NOMO-1 (cell line): Measurements from ENCODE around the gene ANKRD30B.
"Not testable (repeated sequence)": the region's sequence is repeated elsewhere in the genome, so short reads cannot be mapped to it uniquely, and the experiment has no call there.

Experiments used
- DNase-seq, 2 experiments: peaks; one replicate each; lab custom pipeline; 2025; ENCODE audit not compliant: unreplicated experiment in 2 of 2; lab: John Stamatoyannopoulos, UW

The ANKRD30B gene

GRCh38 chr18:14747513-14748474 lies at the start of gene ANKRD30B:
Gene ANKRD30B (plus strand): TSS chr18:14748172. CDS start chr18:14748420, 248 bp downstream.
- DNase-seq, result no peak

- DNase-seq, result not testable (repeated sequence)
Observed at GRCh38 chr18:14701286-14702040, 46.5 kb upstream of the ANKRD30B start.

- not testable (repeated sequence) for DNase-seq
Observed at GRCh38 chr18:14709761-14710160, 38.2 kb upstream of the ANKRD30B start.

GRCh38 chr18:14721569-14721968 lies 26.4 kb upstream of the ANKRD30B start:
- DNase-seq, result not testable (repeated sequence)

- DNase-seq, result not testable (repeated sequence)
Observed at GRCh38 chr18:14739056-14739455, 8.9 kb upstream of the ANKRD30B start.

- no peak for DNase-seq
Observed at GRCh38 chr18:14746897-14747296, 1.1 kb upstream of the ANKRD30B start.

- DNase-seq, result no peak
Observed at GRCh38 chr18:14748496-14748895, 524 bp downstream of the ANKRD30B start.

GRCh38 chr18:14763566-14763965 lies 15.6 kb downstream of the ANKRD30B start:
- DNase-seq, result not testable (repeated sequence)

- DNase-seq, result no peak
Observed at GRCh38 chr18:14767474-14767873, 19.5 kb downstream of the ANKRD30B start.

GRCh38 chr18:14768241-14768640 lies 20.3 kb downstream of the ANKRD30B start:
- DNase-seq, result no peak

GRCh38 chr18:14769381-14769780 lies 21.4 kb downstream of the ANKRD30B start:
- DNase-seq, result no peak

- no peak for DNase-seq
Observed at GRCh38 chr18:14776801-14777200, 28.8 kb downstream of the ANKRD30B start.

- no peak for DNase-seq
Observed at GRCh38 chr18:14781671-14782070, 33.7 kb downstream of the ANKRD30B start.

- DNase-seq, result no peak
Observed at GRCh38 chr18:14784133-14784532, 36.2 kb downstream of the ANKRD30B start.

- DNase-seq, result not testable (repeated sequence)
Observed at GRCh38 chr18:14796876-14797275, 48.9 kb downstream of the ANKRD30B start.

- not testable (repeated sequence) for DNase-seq
Observed at GRCh38 chr18:14797969-14798764, 50.2 kb downstream of the ANKRD30B start.

- not testable (repeated sequence) for DNase-seq
Observed at GRCh38 chr18:14811081-14811480, 63.1 kb downstream of the ANKRD30B start.

GRCh38 chr18:14826972-14827632 lies 79.1 kb downstream of the ANKRD30B start:
- not testable (repeated sequence) for DNase-seq

- not testable (repeated sequence) for DNase-seq
Observed at GRCh38 chr18:14841607-14842006, 93.6 kb downstream of the ANKRD30B start.

- DNase-seq, result not testable (repeated sequence)
Observed at GRCh38 chr18:14851533-14851932, 103.6 kb downstream of the ANKRD30B start.
